ENCODE measurements around the gene PRR5L. TPM values are rescaled to one million over a fixed set of nuclear protein-coding genes. Genes with fewer than 3 reads are reported as not detected.

PRR5L gene
- total and polyA plus RNA-seq, 2 experiments from 2014 or later = 3.1 to 7.5 TPM

GRCh38 chr11:36349351-36350136, 53.5 kb downstream of the PRR5L start:
- H3K4me1 ChIP-seq (ENCODE audit: insufficient read depth) = peaks cover 5% of the 10 kb centered on the region
- no peak overlapping the region for H3K27ac ChIP-seq
- no peak overlapping the region for H3K4me3 ChIP-seq
- H3K79me2 ChIP-seq = no peaks in the 10 kb centered on the region
- no peak overlapping the region for H2AFZ ChIP-seq
- no peaks in the 10 kb centered on the region for H3K9me2 ChIP-seq (replicated peaks; ENCODE audit: insufficient read depth)
- no peak overlapping the region for H3K4me2 ChIP-seq
- no peak for DNase-seq (ENCODE audit: low spot score)
- no peaks in the 10 kb centered on the region for H3K36me3 ChIP-seq (replicated peaks; ENCODE audit: insufficient read depth, low read depth)
- no peaks in the 10 kb centered on the region for H4K20me1 ChIP-seq (ENCODE audit: insufficient read depth, poor library complexity, severe bottlenecking)
- H3K9me3 ChIP-seq (ENCODE audit: low read depth) = no peaks in the 10 kb centered on the region
- no peaks in the 10 kb centered on the region for H3K27me3 ChIP-seq
- TF ChIP-seq EZH2 (IDR thresholded peaks at IDR 0.05; ENCODE audit: borderline replicate concordance) (no peak), CTCF (IDR thresholded peaks at IDR 0.05; ENCODE audit: poor library complexity) (no peak), EZH2phosphoT487 (IDR thresholded peaks at IDR 0.05; ENCODE audit: low read depth, severe bottlenecking, unreplicated experiment) (no peak)
- 76% methylated on average over 7 of the region's 8 CpGs for WGBS (ENCODE audit: low lambda C conversion rate, missing lambda C conversion rate)

GRCh38 chr11:36350137-36350513, 54.0 kb downstream of the PRR5L start:
- H3K4me1 ChIP-seq (ENCODE audit: insufficient read depth) = peaks cover 5% of the 10 kb centered on the region
- H3K79me2 ChIP-seq = no peaks in the 10 kb centered on the region
- H3K4me2 ChIP-seq = no peak overlapping the region
- no peak overlapping the region for H2AFZ ChIP-seq
- H3K4me3 ChIP-seq = no peak overlapping the region
- no peak for DNase-seq (ENCODE audit: low spot score)
- no peaks in the 10 kb centered on the region for H3K27me3 ChIP-seq
- WGBS (ENCODE audit: low lambda C conversion rate, missing lambda C conversion rate) = 100% methylated on average over 1 of the region's 1 CpG
- H4K20me1 ChIP-seq (ENCODE audit: insufficient read depth, poor library complexity, severe bottlenecking) = no peaks in the 10 kb centered on the region
- H3K9me3 ChIP-seq (ENCODE audit: low read depth) = no peaks in the 10 kb centered on the region
- TF ChIP-seq EZH2phosphoT487 (IDR thresholded peaks at IDR 0.05; ENCODE audit: low read depth, severe bottlenecking, unreplicated experiment) (no peak), EZH2 (IDR thresholded peaks at IDR 0.05; ENCODE audit: borderline replicate concordance) (no peak), CTCF (IDR thresholded peaks at IDR 0.05; ENCODE audit: poor library complexity) (no peak)
- no peak overlapping the region for H3K27ac ChIP-seq
- no peaks in the 10 kb centered on the region for H3K36me3 ChIP-seq (replicated peaks; ENCODE audit: insufficient read depth, low read depth)
- H3K9me2 ChIP-seq (replicated peaks; ENCODE audit: insufficient read depth) = no peaks in the 10 kb centered on the region

- H3K9me3 ChIP-seq (ENCODE audit: low read depth) = no peaks in the 10 kb centered on the region
- no peaks in the 10 kb centered on the region for H4K20me1 ChIP-seq (ENCODE audit: insufficient read depth, poor library complexity, severe bottlenecking)
- no peak overlapping the region for H3K4me2 ChIP-seq
- no peaks in the 10 kb centered on the region for H3K9me2 ChIP-seq (replicated peaks; ENCODE audit: insufficient read depth)
- no peak overlapping the region for H3K4me3 ChIP-seq
- no peak for TF ChIP-seq EZH2 (IDR thresholded peaks at IDR 0.05; ENCODE audit: borderline replicate concordance)
- TF ChIP-seq EZH2phosphoT487 (IDR thresholded peaks at IDR 0.05; ENCODE audit: low read depth, severe bottlenecking, unreplicated experiment) = no peak
- TF ChIP-seq CTCF (IDR thresholded peaks at IDR 0.05; ENCODE audit: poor library complexity) = no peak
- no peaks in the 10 kb centered on the region for H3K36me3 ChIP-seq (replicated peaks; ENCODE audit: insufficient read depth, low read depth)
- no peak overlapping the region for H2AFZ ChIP-seq
- no peak for DNase-seq (ENCODE audit: low spot score)
- no peaks in the 10 kb centered on the region for H3K4me1 ChIP-seq (ENCODE audit: insufficient read depth)
- no peak overlapping the region for H3K27ac ChIP-seq
- no peaks in the 10 kb centered on the region for H3K27me3 ChIP-seq
- H3K79me2 ChIP-seq = no peaks in the 10 kb centered on the region
- 97% methylated on average over 3 of the region's 3 CpGs for WGBS (ENCODE audit: low lambda C conversion rate, missing lambda C conversion rate)
These were observed 56.8 kb downstream of the PRR5L start for GRCh38 chr11:36352922-36353321.
